Gastrocnemius medialis (tissue), 4 donors: Measurements from ENCODE around the gene DHRSX. TPM values are rescaled to one million over a fixed set of nuclear protein-coding genes. Genes with fewer than 3 reads are reported as not detected.
A peak's percentile ranks its signal among the peaks of the same experiment; 100 is the strongest.
"Not testable (repeated sequence)": the region's sequence is repeated elsewhere in the genome, so short reads cannot be mapped to it uniquely, and the experiment has no call there.

Experiments used
- ATAC-seq, 2 donors: fragments of 150-250 bp; one replicate each; pipeline ENCODE4 v1.9.1; 2016
- DNase-seq, 2 donors: peaks; one replicate each; pipeline ENCODE4 v3.0.0-alpha.2; 2019
- H3K27ac ChIP-seq, 4 donors: fragments of 200-600 bp; sonication (generic); 1 replicate in 1 of 4; 2 replicates in 3 of 4; pipeline ENCODE4 v1.5.1; 2016 to 2018; ENCODE audit warnings: mild to moderate bottlenecking in 2 of 4, moderate library complexity in 1 of 4
- H3K27me3 ChIP-seq, 3 donors: fragments of 200-600 bp; sonication (generic) in 2 of 3; 1 replicate in 1 of 3; 2 replicates in 2 of 3; pipeline versions ENCODE4 v1.5.1 to v1.6.0; 2016 to 2019; ENCODE audit warnings: mild to moderate bottlenecking in 1 of 3, moderate library complexity in 1 of 3
- H3K36me3 ChIP-seq, 2 donors: fragments of 200-600 bp; sonication (generic) in 1 of 2; one replicate each; pipeline ENCODE4 v1.5.1; 2017 to 2018
- H3K4me1 ChIP-seq, 2 donors: fragments of 200-600 bp; sonication (generic) in 1 of 2; one replicate each; pipeline ENCODE4 v1.5.1; 2016 to 2017; ENCODE audit warnings: mild to moderate bottlenecking in 2 of 2
- H3K4me3 ChIP-seq, 4 donors: fragments of 200-600 bp; sonication (generic) in 3 of 4; 1 replicate in 1 of 4; 2 replicates in 3 of 4; pipeline ENCODE4 v1.5.1; 2016 to 2019; ENCODE audit warnings: mild to moderate bottlenecking in 2 of 4
- H3K9me3 ChIP-seq, 3 donors: fragments of 200-600 bp; sonication (generic) in 2 of 3; 1 replicate in 1 of 3; 2 replicates in 2 of 3; pipeline ENCODE4 v1.5.1; 2016 to 2019
- POLR2A ChIP-seq, 2 donors: fragments of 450-650 bp; IDR thresholded peaks; one replicate each; pipeline ENCODE4 v1.6.1; 2017; ENCODE audit warnings: antibody characterized with exemption in 2 of 2, mild to moderate bottlenecking in 2 of 2, moderate library complexity in 2 of 2
- in situ Hi-C, 4 donors: fragments of 200-750 bp; cut with MboI; loops; one replicate each; pipeline versions ENCODE4 v1.15.0 to v1.8.0; 2017; ENCODE audit warnings: low sequenced_read_pairs in 4 of 4
- intact Hi-C: fragments of 100-400 bp; cut with DNase I; formaldehyde crosslinking; loops from one replicate; pipeline ENCODE4 v1.15.1; 2023; ENCODE audit warnings: low total_unique reads
- total RNA-seq, 4 donors: library from RNA; depleted of rRNA; stranded (reverse); fragments of >200 nt; gene quantifications; one replicate each; pipeline versions ENCODE4 v1.1.0 to v1.2.3, GENCODE V29; 2016
- TF ChIP-seq, protein P1 (sequence below), 5 experiments: fragments of 450-650 bp in 3 of 5; fragments of 200-600 bp in 2 of 5; sonication (generic) in 2 of 5; IDR thresholded peaks in 4 of 5; conservative IDR thresholded peaks in 1 of 5; 1 replicate in 4 of 5; 2 replicates in 1 of 5; pipeline ENCODE4 v1.5.1; 2016 to 2019; ENCODE audit warnings: antibody characterized with exemption in 5 of 5, mild to moderate bottlenecking in 3 of 5, moderate library complexity in 3 of 5

Gene DHRSX
- total RNA-seq, 4 donors from 2014 or later = 9.8 to 31.1 (median 13.6) TPM

GRCh38 chrX:2371026-2371711 lies 129.6 kb downstream of the DHRSX start:
- H3K27ac ChIP-seq = no peak overlapping the region
- H3K4me1 ChIP-seq = no peaks in the 10 kb centered on the region
- no peak for ATAC-seq
- intact Hi-C loops = no loop called here
- TF ChIP-seq POLR2A (IDR thresholded peaks at IDR 0.05) = no peak
- TF ChIP-seq, protein P1, sequence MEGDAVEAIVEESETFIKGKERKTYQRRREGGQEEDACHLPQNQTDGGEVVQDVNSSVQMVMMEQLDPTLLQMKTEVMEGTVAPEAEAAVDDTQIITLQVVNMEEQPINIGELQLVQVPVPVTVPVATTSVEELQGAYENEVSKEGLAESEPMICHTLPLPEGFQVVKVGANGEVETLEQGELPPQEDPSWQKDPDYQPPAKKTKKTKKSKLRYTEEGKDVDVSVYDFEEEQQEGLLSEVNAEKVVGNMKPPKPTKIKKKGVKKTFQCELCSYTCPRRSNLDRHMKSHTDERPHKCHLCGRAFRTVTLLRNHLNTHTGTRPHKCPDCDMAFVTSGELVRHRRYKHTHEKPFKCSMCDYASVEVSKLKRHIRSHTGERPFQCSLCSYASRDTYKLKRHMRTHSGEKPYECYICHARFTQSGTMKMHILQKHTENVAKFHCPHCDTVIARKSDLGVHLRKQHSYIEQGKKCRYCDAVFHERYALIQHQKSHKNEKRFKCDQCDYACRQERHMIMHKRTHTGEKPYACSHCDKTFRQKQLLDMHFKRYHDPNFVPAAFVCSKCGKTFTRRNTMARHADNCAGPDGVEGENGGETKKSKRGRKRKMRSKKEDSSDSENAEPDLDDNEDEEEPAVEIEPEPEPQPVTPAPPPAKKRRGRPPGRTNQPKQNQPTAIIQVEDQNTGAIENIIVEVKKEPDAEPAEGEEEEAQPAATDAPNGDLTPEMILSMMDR (IDR thresholded peaks at IDR 0.05 in 4 of 5, conservative IDR thresholded peaks at IDR 0.05 in 1 of 5) = no peak
- no peak for DNase-seq
- in situ Hi-C loops = no loop called here
- no peak overlapping the region for H3K4me3 ChIP-seq
- H3K36me3 ChIP-seq = no peaks in the 10 kb centered on the region
- no peaks in the 10 kb centered on the region for H3K9me3 ChIP-seq
- no peaks in the 10 kb centered on the region for H3K27me3 ChIP-seq

DNA sequence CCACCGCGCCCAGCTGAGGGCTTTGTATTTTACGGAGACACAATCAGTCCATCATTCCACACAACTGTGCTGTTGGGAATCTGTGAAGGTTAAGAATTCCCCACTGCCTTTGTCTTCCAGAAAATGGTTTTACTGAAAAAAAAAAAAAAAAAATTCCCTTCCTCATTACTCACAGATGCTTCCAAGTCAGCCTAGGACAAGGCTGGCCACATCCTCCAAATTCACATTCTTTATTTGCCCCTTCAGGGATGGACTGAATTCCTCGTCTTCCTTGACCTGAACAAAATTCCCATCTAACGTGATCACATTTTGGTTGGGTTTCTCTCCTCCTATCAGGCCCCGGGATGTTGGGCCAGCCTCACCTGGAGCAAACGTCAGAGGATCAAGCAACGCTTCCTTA lies 130.3 kb downstream of the DHRSX start:
- in situ Hi-C loops = no loop called here
- DNase-seq (no peak), ATAC-seq (no peak)
- H3K27ac ChIP-seq = no peak overlapping the region
- H3K36me3 ChIP-seq = no peaks in the 10 kb centered on the region
- H3K9me3 ChIP-seq = no peaks in the 10 kb centered on the region
- no peaks in the 10 kb centered on the region for H3K4me1 ChIP-seq
- intact Hi-C loops = no loop called here
- H3K27me3 ChIP-seq = no peaks in the 10 kb centered on the region
- TF ChIP-seq, protein P1 (IDR thresholded peaks at IDR 0.05 in 4 of 5, conservative IDR thresholded peaks at IDR 0.05 in 1 of 5) = no peak
- no peak for TF ChIP-seq POLR2A (IDR thresholded peaks at IDR 0.05)
- no peak overlapping the region for H3K4me3 ChIP-seq

- H3K4me1 ChIP-seq = no peaks in the 10 kb centered on the region
- TF ChIP-seq, protein P1 (IDR thresholded peaks at IDR 0.05 in 4 of 5, conservative IDR thresholded peaks at IDR 0.05 in 1 of 5) = no peak
- no peak for TF ChIP-seq POLR2A (IDR thresholded peaks at IDR 0.05)
- no peaks in the 10 kb centered on the region for H3K36me3 ChIP-seq
- intact Hi-C loops (no loop called here), in situ Hi-C loops (no loop called here)
- no peaks in the 10 kb centered on the region for H3K27me3 ChIP-seq
- H3K4me3 ChIP-seq = no peak overlapping the region
- DNase-seq (no peak), ATAC-seq (no peak)
- H3K9me3 ChIP-seq = no peaks in the 10 kb centered on the region
- H3K27ac ChIP-seq = no peak overlapping the region
These were observed 131.6 kb downstream of the DHRSX start for GRCh38 chrX:2369206-2369605.

DNA sequence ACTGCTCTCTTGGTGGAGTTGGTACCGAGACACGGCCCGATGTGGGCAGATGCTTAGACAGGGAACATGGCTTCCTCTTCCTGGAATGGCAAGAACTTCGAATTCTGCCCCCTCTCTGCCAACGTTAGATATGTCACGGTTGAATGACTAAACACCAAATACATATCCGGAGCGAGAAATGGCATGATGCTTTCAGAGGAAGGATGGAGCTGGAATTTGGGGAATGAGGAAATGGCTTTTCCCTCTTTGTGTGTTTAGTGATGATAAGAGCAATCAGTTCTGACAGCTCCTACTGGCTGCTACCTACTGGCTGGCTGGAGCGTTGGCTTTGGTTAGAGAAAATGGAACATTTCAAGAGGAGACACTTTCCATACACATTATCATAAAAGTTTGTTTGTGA lies 140.0 kb downstream of the DHRSX start:
- H3K4me3 ChIP-seq = no peak overlapping the region
- in situ Hi-C loops = no loop called here
- intact Hi-C loops = no loop called here
- H3K27me3 ChIP-seq = no peaks in the 10 kb centered on the region
- DNase-seq (no peak), ATAC-seq (no peak)
- TF ChIP-seq, protein P1 (IDR thresholded peaks at IDR 0.05 in 4 of 5, conservative IDR thresholded peaks at IDR 0.05 in 1 of 5) = no peak
- TF ChIP-seq POLR2A (IDR thresholded peaks at IDR 0.05) = no peak
- H3K36me3 ChIP-seq = no peaks in the 10 kb centered on the region
- peaks cover 0 to 18% of the 10 kb centered on the region in 2 donors for H3K4me1 ChIP-seq
- H3K27ac ChIP-seq = no peak overlapping the region
- no peaks in the 10 kb centered on the region for H3K9me3 ChIP-seq

GRCh38 chrX:2359522-2359921 lies 141.3 kb downstream of the DHRSX start:
- intact Hi-C loops, in situ Hi-C loops, H3K27me3 ChIP-seq, ATAC-seq, H3K4me3 ChIP-seq, H3K36me3 ChIP-seq, H3K9me3 ChIP-seq, DNase-seq: not testable (repeated sequence)
- peak overlapping the region in 2 of 4 donors; percentile 70 to 80 for H3K27ac ChIP-seq
- peaks cover 0 to 18% of the 10 kb centered on the region in 2 donors for H3K4me1 ChIP-seq
